CD4-positive, alpha-beta T cell treated with Interleukin-17A for 1 hour (primary cell): Measurements from ENCODE around the gene RIOK1.
"Not testable (repeated sequence)": the region's sequence is repeated elsewhere in the genome, so short reads cannot be mapped to it uniquely, and the experiment has no call there.

ENCODE experiments used
- DNase-seq: peaks from one replicate; pipeline ENCODE4 v3.0.0-alpha.2; 2020

RIOK1 gene

DNA sequence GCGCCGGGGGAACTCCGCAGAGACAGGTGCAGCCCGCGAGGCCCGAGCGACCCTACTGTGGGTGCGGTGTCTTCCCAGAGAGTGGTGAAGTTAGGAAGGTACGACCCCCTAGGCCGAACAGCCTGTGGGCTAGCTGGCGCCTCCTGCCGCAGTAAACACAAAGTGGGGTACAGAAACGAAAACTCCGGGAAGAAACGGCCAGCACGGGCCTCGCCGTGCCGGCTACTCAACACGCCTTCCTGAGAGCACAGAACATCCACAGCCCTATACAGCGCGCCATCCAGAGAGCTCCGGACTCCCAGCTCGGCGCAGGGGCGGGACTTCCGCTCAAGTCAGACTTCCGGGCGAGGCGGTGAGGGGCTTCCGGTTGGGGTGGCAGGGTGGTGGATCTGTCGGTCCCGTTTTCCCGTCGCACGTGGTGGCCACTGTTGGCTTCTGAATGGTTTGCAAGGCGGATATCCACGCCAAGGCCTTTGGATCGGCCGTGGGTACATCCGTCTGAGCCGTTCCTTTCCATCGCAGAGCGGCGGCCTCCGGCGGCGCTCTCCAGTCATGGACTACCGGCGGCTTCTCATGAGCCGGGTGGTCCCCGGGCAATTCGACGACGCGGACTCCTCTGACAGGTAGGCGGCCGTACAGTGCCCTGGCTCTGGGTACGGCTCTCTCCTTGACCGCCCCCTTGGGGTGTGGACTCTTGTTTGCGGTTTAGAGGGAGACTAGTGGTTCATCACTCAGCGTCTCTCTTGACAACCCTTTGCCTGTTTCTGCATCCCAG is at the start of gene RIOK1, which contains the start of gene CAGE1:
TSS of gene RIOK1 (plus strand) at position 358 of the 775 bp plus-strand sequence. CDS start at position 553, 195 bp downstream.
TSS of gene CAGE1 (minus strand) at position 292 of the 775 bp plus-strand sequence. CDS start 2,569 bp downstream, outside the sequence.
- DNase-seq: peak; percentile 95

DNA sequence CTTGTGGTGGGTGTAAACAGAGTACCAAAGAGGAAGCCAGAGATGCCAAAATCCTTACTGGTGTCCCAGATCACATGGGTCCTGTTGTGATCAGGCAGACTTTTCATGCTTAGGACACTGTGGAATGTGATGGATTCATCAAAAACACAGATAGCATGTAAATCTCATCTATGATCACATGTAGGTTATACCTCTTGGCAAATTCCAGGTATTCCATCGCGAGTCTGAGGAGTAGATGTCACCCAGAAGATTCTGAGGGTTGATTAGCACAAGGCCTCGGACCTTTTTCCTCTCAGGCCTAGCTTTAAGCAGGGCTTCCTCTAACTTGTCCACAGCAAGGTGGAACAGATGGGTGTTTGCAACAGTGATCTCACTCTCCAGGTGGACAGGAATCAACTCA is 48.3 kb upstream of the RIOK1 start:
- no peak for DNase-seq

GRCh38 chr6:7341989-7342742 is 47.4 kb upstream of the RIOK1 start:
- DNase-seq: no peak

GRCh38 chr6:7343546-7344475 is 45.8 kb upstream of the RIOK1 start:
- no peak for DNase-seq

- peak; percentile 23 for DNase-seq
Measured at GRCh38 chr6:7344773-7345450, 44.7 kb upstream of the RIOK1 start.

DNA sequence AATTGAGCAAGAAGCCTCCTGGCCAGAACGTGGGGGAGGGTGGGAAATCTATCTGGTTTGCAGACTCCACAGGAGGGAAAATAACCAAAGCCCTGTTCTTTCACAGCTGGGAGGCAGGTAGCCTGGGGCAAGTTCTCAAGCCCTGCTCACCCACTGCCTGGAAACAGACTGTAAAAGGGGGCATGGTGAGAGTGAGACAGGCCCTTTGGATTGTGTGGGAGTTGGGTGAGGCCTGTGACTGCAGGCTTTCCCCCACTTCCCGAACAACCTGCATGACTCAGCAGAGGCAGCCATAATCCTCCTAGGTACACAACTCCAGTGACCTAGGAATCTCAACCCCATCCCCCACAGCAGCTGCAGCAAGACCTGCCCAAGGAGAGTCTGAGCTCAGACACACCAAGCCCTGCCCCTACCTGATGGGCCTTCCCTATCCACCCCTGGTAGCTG is 42.0 kb upstream of the RIOK1 start:
- DNase-seq: not testable (repeated sequence)

DNA sequence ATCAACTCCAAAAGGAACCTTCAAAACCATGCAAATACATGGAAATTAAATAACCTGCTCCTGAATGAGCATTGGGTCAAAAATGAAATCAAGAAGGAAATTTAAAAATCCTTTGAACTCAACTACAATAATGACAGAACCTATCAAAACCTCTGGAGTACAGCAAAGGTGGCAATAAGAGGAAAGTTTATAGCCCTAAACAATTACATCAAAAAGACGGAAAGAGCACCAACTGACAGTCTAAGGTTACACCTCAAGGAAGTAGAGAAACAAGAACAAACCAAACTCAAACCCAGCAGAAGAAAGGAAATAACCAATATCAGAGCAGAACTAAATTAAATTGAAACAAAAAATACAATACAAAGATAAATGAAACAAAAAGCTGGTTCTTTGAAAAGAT is 39.0 kb upstream of the RIOK1 start:
- DNase-seq: not testable (repeated sequence)

DNA sequence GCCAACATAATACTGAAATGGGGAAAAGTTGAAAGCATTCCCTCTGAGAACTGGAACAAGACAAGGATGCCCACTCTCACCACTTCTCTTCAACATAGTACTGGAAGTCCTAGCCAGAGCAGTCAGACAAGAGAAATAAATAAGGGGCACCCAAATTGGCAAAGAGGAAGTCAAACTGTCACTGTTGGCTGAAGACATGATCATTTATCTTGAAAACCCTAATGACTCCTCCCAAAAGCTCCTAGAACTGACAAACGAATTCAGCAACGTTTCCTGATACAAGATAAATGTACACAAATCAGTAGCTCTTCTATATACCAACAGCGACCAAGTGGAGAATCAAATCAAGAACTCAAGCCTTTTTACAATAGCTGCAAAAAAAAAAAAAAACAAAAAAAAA is 37.7 kb upstream of the RIOK1 start:
- DNase-seq: not testable (repeated sequence)

DNA sequence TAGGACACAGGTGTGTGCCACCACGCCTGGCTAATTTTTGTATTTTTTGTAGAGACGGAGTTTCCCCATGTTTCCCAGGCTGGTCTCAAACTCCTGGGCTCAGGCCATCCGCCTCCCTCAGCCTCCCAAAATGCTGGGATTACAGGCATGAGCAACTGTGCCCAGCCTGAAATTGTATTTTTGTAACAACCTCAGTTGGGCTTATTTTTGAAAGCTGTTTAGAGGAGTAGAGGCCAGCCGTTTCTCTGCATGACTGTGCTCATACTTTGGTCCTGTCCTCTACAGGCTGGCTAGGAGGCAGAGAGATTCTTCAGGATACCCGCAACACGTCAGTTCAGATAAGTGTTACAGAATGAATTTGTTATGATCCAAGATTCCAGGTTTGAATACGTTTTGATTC is 22.2 kb upstream of the RIOK1 start:
- DNase-seq: no peak

DNA sequence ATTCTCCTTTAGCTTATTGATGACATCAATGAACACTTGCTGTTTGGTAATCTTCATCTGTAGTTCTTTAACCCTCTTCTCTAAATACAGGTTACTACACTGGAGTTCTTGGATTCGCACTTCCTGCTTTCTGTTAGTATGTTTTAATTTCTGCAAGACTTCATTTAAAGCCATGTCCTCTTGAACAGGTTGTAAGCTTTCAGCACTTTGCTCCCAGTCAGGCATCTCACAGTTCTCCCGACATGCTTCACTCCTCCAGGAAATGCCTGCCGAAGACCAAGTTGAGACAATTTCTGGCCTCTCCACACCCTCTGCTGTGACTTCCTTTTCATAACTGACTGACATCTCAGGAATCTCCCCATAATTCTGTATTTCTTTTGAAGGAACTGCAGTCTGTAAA is 15.9 kb upstream of the RIOK1 start:
- no peak for DNase-seq

- no peak for DNase-seq
Measured at GRCh38 chr6:7377961-7378360, 11.6 kb upstream of the RIOK1 start.

- no peak for DNase-seq
Measured at GRCh38 chr6:7378740-7379139, 10.9 kb upstream of the RIOK1 start.

- DNase-seq: no peak
Measured at GRCh38 chr6:7381092-7381491, 8.5 kb upstream of the RIOK1 start.

- DNase-seq: no peak
Measured at GRCh38 chr6:7389162-7389450, 502 bp upstream of the RIOK1 start.

- peak; percentile 74 for DNase-seq
Measured at GRCh38 chr6:7390226-7390878, 744 bp downstream of the RIOK1 start.

DNA sequence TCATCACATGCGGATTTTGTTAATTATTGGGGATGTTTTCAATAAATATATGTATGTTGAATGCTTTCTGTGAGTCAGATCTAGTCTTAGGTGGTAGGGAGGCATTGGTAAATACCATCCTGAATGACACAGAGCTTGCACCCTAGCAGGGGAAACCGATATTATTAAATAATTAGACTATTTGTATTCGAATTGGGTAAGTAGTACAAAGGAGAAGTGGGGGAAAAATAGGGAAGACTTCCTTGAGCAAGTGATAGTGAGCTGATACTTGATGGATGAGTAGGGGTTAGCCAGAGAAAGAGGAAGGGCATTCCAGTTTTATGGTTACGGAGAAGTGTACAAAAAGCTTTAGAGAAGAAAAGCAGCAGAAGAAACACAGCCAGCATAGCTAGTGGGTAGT is 1.5 kb downstream of the RIOK1 start:
- no peak for DNase-seq

GRCh38 chr6:7392402-7392801 is 2.8 kb downstream of the RIOK1 start:
- DNase-seq: no peak

GRCh38 chr6:7401075-7401474 is 11.5 kb downstream of the RIOK1 start:
- no peak for DNase-seq

DNA sequence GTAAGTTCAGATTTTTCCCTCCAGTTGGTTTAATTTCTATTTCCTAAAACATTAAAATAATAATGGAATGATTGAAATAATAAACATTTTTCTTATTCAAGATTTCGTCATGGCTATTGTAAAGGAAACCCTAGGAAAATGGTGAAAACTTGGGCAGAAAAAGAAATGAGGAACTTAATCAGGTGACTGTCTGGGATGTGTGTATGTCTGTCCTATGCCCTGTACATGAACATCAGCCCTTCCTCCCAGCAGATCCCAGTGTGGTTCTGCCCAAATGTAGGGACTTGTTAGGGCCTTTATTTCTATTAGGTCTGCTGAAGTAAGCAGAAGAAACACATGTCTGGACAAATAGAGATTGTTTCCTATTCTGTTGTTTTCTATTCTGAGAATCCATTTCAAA is 13.1 kb downstream of the RIOK1 start:
- DNase-seq: no peak

DNA sequence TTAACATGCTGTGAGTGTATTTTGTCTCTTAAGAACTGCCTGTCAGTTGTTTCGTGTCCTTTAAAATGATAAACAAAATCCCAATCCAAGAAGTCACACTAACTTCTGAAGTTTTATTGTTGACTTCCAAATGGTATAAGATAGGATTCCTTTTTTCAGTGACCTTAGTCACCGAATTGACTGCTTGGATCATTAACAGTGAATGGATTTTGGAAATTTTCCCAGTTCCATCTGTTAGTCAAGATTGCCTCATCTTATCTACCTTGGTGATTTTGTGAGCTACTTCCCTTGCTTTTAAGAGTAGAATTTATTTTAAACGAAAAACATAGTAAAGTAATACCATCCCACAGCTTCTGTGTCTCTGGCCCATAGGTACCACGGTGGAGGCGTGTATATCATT is 14.9 kb downstream of the RIOK1 start:
- DNase-seq: no peak

DNA sequence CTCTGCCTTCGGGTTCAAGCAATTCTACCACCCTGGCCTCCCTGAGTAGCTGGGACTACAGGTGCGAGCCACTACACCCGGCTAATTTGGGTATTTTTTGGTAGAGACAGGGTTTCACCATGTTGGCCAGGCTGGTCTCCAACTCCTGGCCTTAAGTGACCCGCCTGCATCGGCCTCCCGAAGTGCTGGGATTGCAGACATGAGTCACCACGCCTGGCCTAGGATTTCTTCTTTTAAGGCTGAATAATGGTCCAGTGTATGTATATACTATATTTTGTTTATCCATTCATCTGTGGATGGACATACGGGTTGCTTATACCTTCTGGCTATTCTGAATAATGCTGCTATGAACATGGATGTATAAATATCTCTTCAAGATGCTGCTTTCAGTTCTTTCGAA is 17.1 kb downstream of the RIOK1 start:
- DNase-seq: no peak

GRCh38 chr6:7409740-7410139 is 20.1 kb downstream of the RIOK1 start:
- DNase-seq: no peak
